MM.1S (cell line): Measurements from ENCODE around the gene ARID1A.
A peak's percentile ranks its signal among the peaks of the same experiment; 100 is the strongest.
"Not testable (repeated sequence)": the region's sequence is repeated elsewhere in the genome, so short reads cannot be mapped to it uniquely, and the experiment has no call there.

Experiments
- DNase-seq: peaks from one replicate; pipeline ENCODE4 v3.0.0-alpha.2; 2015
- H2AFZ ChIP-seq: fragments of 300-600 bp; sonication (generic); 2 replicates; pipeline ENCODE4 v1.6.0; 2016; ENCODE audit warnings: antibody characterized with exemption, low read length
- H3F3A ChIP-seq: fragments of 300-600 bp; sonication (generic); 2 replicates; pipeline ENCODE4 v1.6.1; 2016; ENCODE audit warnings: mild to moderate bottlenecking, antibody characterized with exemption, low read length, moderate library complexity, mixed read lengths; ENCODE audit not compliant: insufficient read depth
- H3K27ac ChIP-seq: fragments of 300-600 bp; sonication (generic); 2 replicates; pipeline ENCODE4 v1.5.1; 2016; ENCODE audit warnings: mild to moderate bottlenecking, low read length
- H3K27me3 ChIP-seq: fragments of 300-600 bp; sonication (generic); replicated peaks from 2 replicates; pipeline ENCODE4 v1.6.0; 2016; ENCODE audit warnings: low read length; ENCODE audit not compliant: insufficient read depth
- H3K36me3 ChIP-seq: fragments of 300-600 bp; sonication (generic); replicated peaks from 2 replicates; pipeline ENCODE4 v1.6.1; 2016; ENCODE audit warnings: mild to moderate bottlenecking, low read length, mixed read lengths; ENCODE audit not compliant: insufficient read depth
- H3K4me1 ChIP-seq: fragments of 300-600 bp; sonication (generic); 2 replicates; pipeline ENCODE4 v1.6.1; 2016; ENCODE audit warnings: low read length, mixed read lengths
- H3K4me2 ChIP-seq: fragments of 300-600 bp; sonication (generic); 2 replicates; pipeline ENCODE4 v1.6.0; 2016; ENCODE audit warnings: low read depth, low read length
- H3K4me3 ChIP-seq: fragments of 300-600 bp; sonication (generic); 2 replicates; pipeline ENCODE4 v1.5.1; 2016; ENCODE audit warnings: low read length, mixed read lengths
- H3K79me2 ChIP-seq: fragments of 300-600 bp; sonication (generic); 2 replicates; pipeline ENCODE4 v1.6.1; 2016; ENCODE audit warnings: mixed run types, low read length, mixed read lengths
- H3K9ac ChIP-seq: fragments of 300-600 bp; sonication (generic); 2 replicates; pipeline ENCODE4 v1.6.1; 2016; ENCODE audit warnings: low read length, mixed read lengths
- H3K9me2 ChIP-seq: fragments of 300-600 bp; sonication (generic); replicated peaks from 2 replicates; pipeline ENCODE4 v1.6.1; 2016; ENCODE audit warnings: mild to moderate bottlenecking, low read length, mixed read lengths; ENCODE audit not compliant: insufficient read depth
- H3K9me3 ChIP-seq: fragments of 300-600 bp; sonication (generic); replicated peaks from 2 replicates; pipeline ENCODE4 v1.6.1; 2016; ENCODE audit warnings: mild to moderate bottlenecking, low read length, mixed read lengths; ENCODE audit not compliant: insufficient read depth
- H4K20me1 ChIP-seq: fragments of 300-600 bp; sonication (generic); 2 replicates; pipeline ENCODE4 v1.6.1; 2016; ENCODE audit warnings: mild to moderate bottlenecking, low read length, moderate library complexity, mixed read lengths; ENCODE audit not compliant: insufficient read depth
- CTCF ChIP-seq: fragments of 300-600 bp; sonication (generic); IDR thresholded peaks from 2 replicates; pipeline ENCODE4 v1.5.1; 2016; ENCODE audit warnings: antibody characterized with exemption, low read length, mixed read lengths
- EZH2 ChIP-seq: fragments of 300-600 bp; sonication (generic); optimal IDR thresholded peaks from 2 replicates; pipeline ENCODE3; 2017; ENCODE audit warnings: low read depth, mild to moderate bottlenecking, antibody characterized with exemption, low read length, mixed read lengths
- EZH2phosphoT487 ChIP-seq: fragments of 300-600 bp; sonication (generic); IDR thresholded peaks from 2 replicates; pipeline ENCODE4 v1.6.1; 2018; ENCODE audit warnings: antibody characterized with exemption, low read length

ARID1A gene

GRCh38 chr1:26810105-26810504 is 114.3 kb downstream of the ARID1A start:
- H3K4me3 ChIP-seq, H2AFZ ChIP-seq, H3K9me3 ChIP-seq, H3K9ac ChIP-seq, H3K27me3 ChIP-seq, H3F3A ChIP-seq, H3K9me2 ChIP-seq, H3K4me2 ChIP-seq, H3K36me3 ChIP-seq, H4K20me1 ChIP-seq, H3K27ac ChIP-seq, H3K4me1 ChIP-seq, H3K79me2 ChIP-seq: not testable (repeated sequence)
- peak; percentile 59 for TF ChIP-seq CTCF
- DNase-seq: peak; percentile 77

GRCh38 chr1:26811057-26811456 is 115.2 kb downstream of the ARID1A start:
- H3K36me3 ChIP-seq: no peaks in the 10 kb centered on the region
- no peaks in the 10 kb centered on the region for H3K9me3 ChIP-seq
- no peaks in the 10 kb centered on the region for H3K9me2 ChIP-seq
- no peaks in the 10 kb centered on the region for H3K27me3 ChIP-seq
- H2AFZ ChIP-seq: no peak overlapping the region
- no peak overlapping the region for H3K4me2 ChIP-seq
- H3K9ac ChIP-seq: no peak overlapping the region
- H3K27ac ChIP-seq: no peak overlapping the region
- no peak for DNase-seq
- H3K79me2 ChIP-seq: no peaks in the 10 kb centered on the region
- TF ChIP-seq EZH2phosphoT487 (no peak), EZH2 (no peak), CTCF (no peak)
- H3F3A ChIP-seq: no peaks in the 10 kb centered on the region
- no peaks in the 10 kb centered on the region for H4K20me1 ChIP-seq
- H3K4me3 ChIP-seq: no peak overlapping the region
- H3K4me1 ChIP-seq: no peaks in the 10 kb centered on the region

GRCh38 chr1:26811708-26812107 is 115.9 kb downstream of the ARID1A start:
- Histone ChIP-seq H2AFZ (no peak overlapping the region), H3K36me3 (no peaks in the 10 kb centered on the region), H3K9ac (no peak overlapping the region), H3K4me2 (no peak overlapping the region), H3K27ac (no peak overlapping the region), H4K20me1 (no peaks in the 10 kb centered on the region), H3F3A (no peaks in the 10 kb centered on the region), H3K9me3 (no peaks in the 10 kb centered on the region), H3K4me1 (no peaks in the 10 kb centered on the region), H3K27me3 (no peaks in the 10 kb centered on the region), H3K4me3 (no peak overlapping the region), H3K9me2 (no peaks in the 10 kb centered on the region), H3K79me2 (no peaks in the 10 kb centered on the region)
- no peak for TF ChIP-seq CTCF
- TF ChIP-seq EZH2: no peak
- no peak for TF ChIP-seq EZH2phosphoT487
- no peak for DNase-seq

- Histone ChIP-seq H3K9me2 (no peaks in the 10 kb centered on the region), H3K36me3 (no peaks in the 10 kb centered on the region), H3K9ac (no peak overlapping the region), H3F3A (no peaks in the 10 kb centered on the region), H3K27ac (no peak overlapping the region), H3K4me3 (no peak overlapping the region), H3K4me1 (no peaks in the 10 kb centered on the region), H3K9me3 (no peaks in the 10 kb centered on the region), H3K4me2 (no peak overlapping the region), H2AFZ (no peak overlapping the region), H4K20me1 (no peaks in the 10 kb centered on the region), H3K79me2 (no peaks in the 10 kb centered on the region), H3K27me3 (no peaks in the 10 kb centered on the region)
- no peak for DNase-seq
- TF ChIP-seq EZH2phosphoT487 (no peak), EZH2 (no peak), CTCF (no peak)
These were observed 118.6 kb downstream of the ARID1A start for GRCh38 chr1:26814377-26814776.
